HCT116 (cell line): Measurements from ENCODE around the gene POLA1. TPM values are rescaled to one million over a fixed set of nuclear protein-coding genes. Genes with fewer than 3 reads are reported as not detected.

Experiments
- ATAC-seq: fragments of 200-7000 bp; cut with Tn5 transposase; 2 replicates; pipeline ENCODE4 v1.9.1; 2020; ENCODE audit warnings: mild to moderate bottlenecking, moderate library complexity
- BruUV-seq: library from RNA; stranded (reverse); fragments of 400-500 nt; replicated peaks from 2 replicates; lab custom pipeline; 2021; lab: Mats Ljungman, UMichigan
- CTCF ChIA-PET: fragments of 300-600 bp; sonication (Branson Sonifier 250); formaldehyde crosslinking; loops from one replicate; lab custom pipeline; 2021; ENCODE audit warnings: antibody characterized with exemption; lab: Charles Lee
- POLR2A ChIA-PET: fragments of 300-600, 350-600 bp; sonication (Branson Sonifier 250); formaldehyde crosslinking; loops from one replicate; lab custom pipeline; 2021; ENCODE audit warnings: antibody characterized with exemption; lab: Charles Lee
- RAD21 ChIA-PET, 2 experiments: fragments of 300-600 bp; sonication (Branson Sonifier 250); formaldehyde crosslinking; loops; one replicate each; lab custom pipeline; 2023; ENCODE audit warnings: low total read pairs in 2 of 2; ENCODE audit not compliant: uncharacterized antibody in 2 of 2, unreplicated experiment in 2 of 2, low non-redundant PET in 1 of 2; lab: Charles Lee
- DNase-seq: peaks from one replicate; pipeline ENCODE4 v3.0.0-alpha.2; 2010; ENCODE audit warnings: low read depth, low spot score
- H2AFZ ChIP-seq: fragments of 200-600 bp; shearing (Covaris generic), sonication (generic); 2 replicates; pipeline ENCODE4 v1.6.1; 2017; ENCODE audit warnings: low read depth, mixed run types, mixed read lengths, antibody characterized with exemption, low read length; ENCODE audit not compliant: poor library complexity, severe bottlenecking
- H3K27ac ChIP-seq: 2 replicates; pipeline ENCODE4 v1.5.1; 2012; ENCODE audit warnings: low read depth, low read length
- H3K27me3 ChIP-seq: fragments of 200-600 bp; sonication (generic); 2 replicates; pipeline ENCODE4 v1.6.1; 2016; ENCODE audit warnings: mixed run types, low read length, mixed read lengths; ENCODE audit not compliant: insufficient read depth
- H3K36me3 ChIP-seq, 2 experiments: fragments of 200-500 bp in 1 of 2; fragments of 200-600 bp in 1 of 2; sonication (Bioruptor generic) in 1 of 2; sonication (generic) in 1 of 2; 2 replicates each; pipeline versions ENCODE4 v1.5.1 to v1.6.1; 2014 to 2016; ENCODE audit warnings: low read length in 2 of 2, inconsistent platforms in 1 of 2, mixed read lengths in 1 of 2, mixed run types in 1 of 2; ENCODE audit not compliant: insufficient read depth in 2 of 2, control insufficient read depth in 1 of 2
- H3K4me1 ChIP-seq, 2 experiments: fragments of 200-600 bp in 1 of 2; sonication (generic) in 1 of 2; 2 replicates each; pipeline versions ENCODE4 v1.5.1 to v1.6.1; 2012 to 2017; ENCODE audit warnings: low read length in 2 of 2, inconsistent platforms in 1 of 2, mild to moderate bottlenecking in 1 of 2, mixed read lengths in 1 of 2, mixed run types in 1 of 2, moderate library complexity in 1 of 2; ENCODE audit not compliant: insufficient read depth in 2 of 2, control insufficient read depth in 1 of 2
- H3K4me2 ChIP-seq: fragments of 200-600 bp; sonication (generic); 2 replicates; pipeline ENCODE4 v1.6.1; 2017; ENCODE audit warnings: mixed run types, low read length, mixed read lengths
- H3K4me3 ChIP-seq, 2 experiments: fragments of 200-600 bp in 1 of 2; sonication (generic) in 1 of 2; replicated peaks in 1 of 2; 2 replicates each; pipeline ENCODE4 v1.5.1; 2011 to 2016; ENCODE audit warnings: low read length in 2 of 2, control low read depth in 1 of 2, low read depth in 1 of 2, mild to moderate bottlenecking in 1 of 2, mixed read lengths in 1 of 2, mixed run types in 1 of 2
- H3K79me2 ChIP-seq: fragments of 200-600 bp; sonication (generic); 2 replicates; pipeline ENCODE4 v1.6.1; 2017; ENCODE audit warnings: mild to moderate bottlenecking, mixed run types, low read length, moderate library complexity, mixed read lengths; ENCODE audit not compliant: insufficient read depth
- H3K9ac ChIP-seq: fragments of 200-600 bp; sonication (generic); 2 replicates; pipeline ENCODE4 v1.6.1; 2016; ENCODE audit warnings: low read length, mixed read lengths
- H3K9me2 ChIP-seq: fragments of 200-600 bp; sonication (generic), shearing (Covaris generic); 2 replicates; pipeline ENCODE4 v1.6.1; 2017; ENCODE audit warnings: mixed run types, mild to moderate bottlenecking, moderate library complexity; ENCODE audit not compliant: insufficient read depth
- H3K9me3 ChIP-seq, 2 experiments: fragments of 200-500 bp in 1 of 2; fragments of 200-600 bp in 1 of 2; sonication (Bioruptor generic) in 1 of 2; sonication (generic) in 1 of 2; 2 replicates each; pipeline ENCODE4 v1.6.1; 2014 to 2017; ENCODE audit warnings: low read length in 2 of 2, mixed read lengths in 2 of 2, inconsistent platforms in 1 of 2, low read depth in 1 of 2, mild to moderate bottlenecking in 1 of 2, mixed run types in 1 of 2, moderate library complexity in 1 of 2; ENCODE audit not compliant: control insufficient read depth in 1 of 2, insufficient read depth in 1 of 2
- H4K20me1 ChIP-seq: fragments of 200-600 bp; sonication (generic), shearing (Covaris generic); 2 replicates; pipeline ENCODE4 v1.6.1; 2017; ENCODE audit warnings: mixed run types, mild to moderate bottlenecking, moderate library complexity; ENCODE audit not compliant: insufficient read depth
- ATF3 ChIP-seq: IDR thresholded peaks from 2 replicates; pipeline ENCODE4 v1.6.1; 2012
- EGR1 ChIP-seq: IDR thresholded peaks from 2 replicates; pipeline ENCODE4 v1.6.1; 2012; ENCODE audit warnings: low read depth
- ELF1 ChIP-seq: IDR thresholded peaks from 2 replicates; pipeline ENCODE4 v1.6.1; 2012; ENCODE audit warnings: low read depth, borderline replicate concordance
- JUND ChIP-seq: IDR thresholded peaks from 2 replicates; pipeline ENCODE4 v1.6.1; 2012
- POLR2A ChIP-seq: IDR thresholded peaks from 2 replicates; pipeline ENCODE4 v1.7.0; 2011; ENCODE audit warnings: borderline replicate concordance; ENCODE audit not compliant: insufficient read depth, insufficient read length; ENCODE audit errors: extremely low read depth
- RAD21 ChIP-seq: IDR thresholded peaks from 2 replicates; pipeline ENCODE4 v1.6.1; 2012; ENCODE audit warnings: low read depth, mild to moderate bottlenecking
- SP1 ChIP-seq: IDR thresholded peaks from 2 replicates; pipeline ENCODE4 v1.6.1; 2012; ENCODE audit warnings: low read depth
- TCF7L2 ChIP-seq: IDR thresholded peaks from 2 replicates; pipeline ENCODE4 v1.7.0; 2011; ENCODE audit warnings: borderline replicate concordance, inconsistent platforms; ENCODE audit not compliant: insufficient read depth, insufficient read length; ENCODE audit errors: extremely low read depth
- YY1 ChIP-seq: IDR thresholded peaks from 2 replicates; pipeline ENCODE4 v1.6.1; 2011; ENCODE audit warnings: low read length, low read depth, moderate library complexity, mild to moderate bottlenecking; ENCODE audit not compliant: insufficient replicate concordance; ENCODE audit errors: extremely low read depth
- intact Hi-C: fragments of 100-400 bp; cut with micrococcal nuclease; formaldehyde crosslinking; loops from 2 replicates; pipeline ENCODE4 v1.10.0; 2022
- total RNA-seq: library from RNA; stranded (reverse); gene quantifications from one replicate; pipeline ENCODE4 v1.2.1, GENCODE V29; 2021; ENCODE audit not compliant: unreplicated experiment
- TF ChIP-seq, protein P1 (sequence below): IDR thresholded peaks from 2 replicates; pipeline ENCODE4 v1.6.1; 2011; ENCODE audit warnings: mild to moderate bottlenecking, low read length, moderate library complexity; ENCODE audit not compliant: insufficient replicate concordance; ENCODE audit errors: extremely low read depth
- TF ChIP-seq, protein P2 (sequence below): IDR thresholded peaks from 2 replicates; pipeline ENCODE4 v1.6.1; 2012
- TF ChIP-seq, protein P3 (sequence below), 3 experiments: fragments of 200-600 bp in 1 of 3; sonication (generic) in 1 of 3; IDR thresholded peaks in 2 of 3; conservative IDR thresholded peaks in 1 of 3; 2 replicates each; pipeline ENCODE4 v1.5.1; 2012 to 2017; ENCODE audit warnings: low read depth in 2 of 3, low read length in 2 of 3, antibody characterized with exemption in 1 of 3, borderline replicate concordance in 1 of 3, control low read depth in 1 of 3, mild to moderate bottlenecking in 1 of 3, mixed read lengths in 1 of 3, mixed run types in 1 of 3, moderate library complexity in 1 of 3; ENCODE audit not compliant: insufficient read depth in 1 of 3

Gene POLA1
- total RNA-seq, 1 experiment from 2014 or later = 27.0 TPM

- Histone ChIP-seq H3K36me3 (no peaks in the 10 kb centered on the region), H3K9me2 (no peaks in the 10 kb centered on the region), H3K79me2 (no peaks in the 10 kb centered on the region), H3K9me3 (no peaks in the 10 kb centered on the region), H3K9ac (no peak overlapping the region), H3K4me2 (no peak overlapping the region), H3K27ac (no peak overlapping the region), H4K20me1 (no peaks in the 10 kb centered on the region), H3K4me3 (no peak overlapping the region), H3K4me1 (no peaks in the 10 kb centered on the region), H3K27me3 (no peaks in the 10 kb centered on the region), H2AFZ (no peak overlapping the region)
- CTCF ChIA-PET = interaction anchor here (2.4 kb wide), 1 partner anchor 11 kb away, joined by 7 read pairs; no protein-coding TSS in a partner anchor
- no TSS peak for BruUV-seq
- no peak for ATAC-seq
- POLR2A ChIA-PET = no interaction called here
- no peak for DNase-seq
- intact Hi-C loops = no loop called here
- RAD21 ChIA-PET = no interaction called here
- TF ChIP-seq POLR2A (no peak), EGR1 (no peak), JUND (no peak), SP1 (no peak), ATF3 (no peak), TCF7L2 (no peak), RAD21 (no peak), ELF1 (no peak), YY1 (no peak)
- TF ChIP-seq, protein P1, sequence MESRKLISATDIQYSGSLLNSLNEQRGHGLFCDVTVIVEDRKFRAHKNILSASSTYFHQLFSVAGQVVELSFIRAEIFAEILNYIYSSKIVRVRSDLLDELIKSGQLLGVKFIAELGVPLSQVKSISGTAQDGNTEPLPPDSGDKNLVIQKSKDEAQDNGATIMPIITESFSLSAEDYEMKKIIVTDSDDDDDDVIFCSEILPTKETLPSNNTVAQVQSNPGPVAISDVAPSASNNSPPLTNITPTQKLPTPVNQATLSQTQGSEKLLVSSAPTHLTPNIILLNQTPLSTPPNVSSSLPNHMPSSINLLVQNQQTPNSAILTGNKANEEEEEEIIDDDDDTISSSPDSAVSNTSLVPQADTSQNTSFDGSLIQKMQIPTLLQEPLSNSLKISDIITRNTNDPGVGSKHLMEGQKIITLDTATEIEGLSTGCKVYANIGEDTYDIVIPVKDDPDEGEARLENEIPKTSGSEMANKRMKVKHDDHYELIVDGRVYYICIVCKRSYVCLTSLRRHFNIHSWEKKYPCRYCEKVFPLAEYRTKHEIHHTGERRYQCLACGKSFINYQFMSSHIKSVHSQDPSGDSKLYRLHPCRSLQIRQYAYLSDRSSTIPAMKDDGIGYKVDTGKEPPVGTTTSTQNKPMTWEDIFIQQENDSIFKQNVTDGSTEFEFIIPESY = no peak
- TF ChIP-seq, protein P2, sequence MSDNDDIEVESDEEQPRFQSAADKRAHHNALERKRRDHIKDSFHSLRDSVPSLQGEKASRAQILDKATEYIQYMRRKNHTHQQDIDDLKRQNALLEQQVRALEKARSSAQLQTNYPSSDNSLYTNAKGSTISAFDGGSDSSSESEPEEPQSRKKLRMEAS = no peak
- TF ChIP-seq, protein P3, sequence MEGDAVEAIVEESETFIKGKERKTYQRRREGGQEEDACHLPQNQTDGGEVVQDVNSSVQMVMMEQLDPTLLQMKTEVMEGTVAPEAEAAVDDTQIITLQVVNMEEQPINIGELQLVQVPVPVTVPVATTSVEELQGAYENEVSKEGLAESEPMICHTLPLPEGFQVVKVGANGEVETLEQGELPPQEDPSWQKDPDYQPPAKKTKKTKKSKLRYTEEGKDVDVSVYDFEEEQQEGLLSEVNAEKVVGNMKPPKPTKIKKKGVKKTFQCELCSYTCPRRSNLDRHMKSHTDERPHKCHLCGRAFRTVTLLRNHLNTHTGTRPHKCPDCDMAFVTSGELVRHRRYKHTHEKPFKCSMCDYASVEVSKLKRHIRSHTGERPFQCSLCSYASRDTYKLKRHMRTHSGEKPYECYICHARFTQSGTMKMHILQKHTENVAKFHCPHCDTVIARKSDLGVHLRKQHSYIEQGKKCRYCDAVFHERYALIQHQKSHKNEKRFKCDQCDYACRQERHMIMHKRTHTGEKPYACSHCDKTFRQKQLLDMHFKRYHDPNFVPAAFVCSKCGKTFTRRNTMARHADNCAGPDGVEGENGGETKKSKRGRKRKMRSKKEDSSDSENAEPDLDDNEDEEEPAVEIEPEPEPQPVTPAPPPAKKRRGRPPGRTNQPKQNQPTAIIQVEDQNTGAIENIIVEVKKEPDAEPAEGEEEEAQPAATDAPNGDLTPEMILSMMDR (IDR thresholded peaks at IDR 0.05 in 2 of 3, conservative IDR thresholded peaks at IDR 0.05 in 1 of 3; ENCODE audit: borderline replicate concordance in 1 of 3, insufficient read depth in 1 of 3, low read depth in 2 of 3, low read length in 2 of 3) = no peak
These were observed 134.4 kb downstream of the POLA1 start for GRCh38 chrX:24828147-24828546.
